ENCODE measurements around the gene CCNK. TPM values are rescaled to one million over a fixed set of nuclear protein-coding genes. Genes with fewer than 3 reads are reported as not detected.
A peak's percentile ranks its signal among the peaks of the same experiment; 100 is the strongest.

CCNK gene
- total and polyA plus RNA-seq, 8 donors: 43.2 to 52.5 (median 45.9) TPM

DNA sequence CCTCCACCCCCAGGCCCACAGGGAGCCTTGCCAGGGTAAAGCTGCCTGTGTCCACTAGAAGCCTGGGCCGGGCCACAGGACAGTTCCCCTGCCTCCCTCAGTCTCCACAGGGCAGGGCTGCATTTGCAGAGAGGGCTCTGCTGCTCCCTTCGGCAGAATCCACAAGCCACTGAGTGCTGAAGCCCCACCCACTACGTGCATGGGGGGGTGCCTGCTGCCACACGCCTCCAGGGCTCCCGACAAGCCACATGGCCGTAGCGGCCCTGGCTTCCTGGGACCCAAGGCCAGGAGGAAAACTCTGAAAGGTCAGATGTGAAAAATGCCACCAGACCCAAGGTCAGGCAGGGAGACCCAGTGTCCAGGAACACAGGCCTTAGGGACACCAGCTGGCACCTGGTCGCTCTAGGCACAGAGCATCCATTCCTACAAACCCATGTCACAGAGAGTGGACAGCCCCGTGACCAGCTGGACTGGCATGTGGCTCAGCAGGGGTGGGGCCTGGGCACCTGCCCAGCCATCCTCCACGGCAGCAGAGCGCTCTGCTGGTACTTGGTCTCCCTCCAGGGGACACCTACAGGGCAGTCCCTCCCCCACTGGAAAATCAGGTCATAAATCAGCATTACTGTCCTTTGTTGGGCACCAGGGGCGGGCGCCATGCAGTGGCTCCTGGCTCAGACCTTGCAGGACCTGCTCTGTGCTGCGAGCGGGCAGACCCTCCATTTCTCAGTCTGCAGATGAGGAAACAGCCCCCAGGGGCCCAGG, 79.9 kb downstream of the CCNK start:
- H3K27ac ChIP-seq: no peak overlapping the region
- TF ChIP-seq, protein P1, sequence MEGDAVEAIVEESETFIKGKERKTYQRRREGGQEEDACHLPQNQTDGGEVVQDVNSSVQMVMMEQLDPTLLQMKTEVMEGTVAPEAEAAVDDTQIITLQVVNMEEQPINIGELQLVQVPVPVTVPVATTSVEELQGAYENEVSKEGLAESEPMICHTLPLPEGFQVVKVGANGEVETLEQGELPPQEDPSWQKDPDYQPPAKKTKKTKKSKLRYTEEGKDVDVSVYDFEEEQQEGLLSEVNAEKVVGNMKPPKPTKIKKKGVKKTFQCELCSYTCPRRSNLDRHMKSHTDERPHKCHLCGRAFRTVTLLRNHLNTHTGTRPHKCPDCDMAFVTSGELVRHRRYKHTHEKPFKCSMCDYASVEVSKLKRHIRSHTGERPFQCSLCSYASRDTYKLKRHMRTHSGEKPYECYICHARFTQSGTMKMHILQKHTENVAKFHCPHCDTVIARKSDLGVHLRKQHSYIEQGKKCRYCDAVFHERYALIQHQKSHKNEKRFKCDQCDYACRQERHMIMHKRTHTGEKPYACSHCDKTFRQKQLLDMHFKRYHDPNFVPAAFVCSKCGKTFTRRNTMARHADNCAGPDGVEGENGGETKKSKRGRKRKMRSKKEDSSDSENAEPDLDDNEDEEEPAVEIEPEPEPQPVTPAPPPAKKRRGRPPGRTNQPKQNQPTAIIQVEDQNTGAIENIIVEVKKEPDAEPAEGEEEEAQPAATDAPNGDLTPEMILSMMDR (IDR thresholded peaks at IDR 0.05): no peak

DNA sequence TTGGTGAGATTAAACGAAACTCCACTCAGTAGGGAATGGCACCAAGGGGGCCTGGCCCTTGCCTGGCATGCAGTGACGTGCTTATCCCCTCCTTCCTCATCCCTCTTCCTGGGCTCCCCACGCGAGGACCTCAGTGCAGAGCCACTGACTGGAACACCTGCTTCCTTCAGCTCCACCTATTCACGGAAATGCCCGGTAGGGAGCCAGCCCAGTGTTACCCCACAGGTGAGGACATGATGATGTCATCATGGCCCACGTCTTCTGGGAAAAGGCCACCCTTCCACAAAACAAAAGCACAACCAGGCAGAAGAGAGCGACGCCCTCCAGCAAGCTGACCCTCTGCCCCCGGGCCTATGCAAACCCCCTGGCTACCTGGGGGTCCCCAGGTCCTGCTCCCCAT, 80.7 kb downstream of the CCNK start:
- no peak overlapping the region for H3K27ac ChIP-seq
- intact Hi-C loops (cut with DNase I): loop anchor here in 1 of 2 donors (10.0 kb wide), 1 partner anchor 63 kb away; no protein-coding TSS in a partner anchor
- H3K4me3 ChIP-seq: no peak overlapping the region
- H3K4me1 ChIP-seq: peaks cover 11 to 35% of the 10 kb centered on the region in 2 donors
- H3K9me3 ChIP-seq: no peaks in the 10 kb centered on the region
- ATAC-seq (no peak), DNase-seq (no peak)
- TF ChIP-seq, protein P1 (IDR thresholded peaks at IDR 0.05): no peak
- H3K27me3 ChIP-seq: no peaks in the 10 kb centered on the region
- H3K36me3 ChIP-seq: no peaks in the 10 kb centered on the region

More for the DNA sequence above, 79.9 kb downstream of the CCNK start:
- no peaks in the 10 kb centered on the region for H3K27me3 ChIP-seq
- intact Hi-C loops (cut with DNase I): loop anchor here in 1 of 2 donors (10.0 kb wide), 1 partner anchor 64 kb away; no protein-coding TSS in a partner anchor
- H3K4me3 ChIP-seq: no peak overlapping the region
- H3K36me3 ChIP-seq: no peaks in the 10 kb centered on the region
- H3K9me3 ChIP-seq: no peaks in the 10 kb centered on the region
- peak; percentile 29 for ATAC-seq
- no peak for DNase-seq
- H3K4me1 ChIP-seq: peaks cover 11 to 33% of the 10 kb centered on the region in 2 donors

Other genes starting within 250 kb of the CCNK start
- gene BCL11B, start 209.2 kb upstream of the CCNK start, total RNA-seq: 1 to 10 TPM; 1.4 to 2.4 TPM
- 1 to 10 TPM; 2.9 to 3.6 (median 3.3) TPM for gene BCL11B, start 209.2 kb upstream of the CCNK start, polyA plus RNA-seq (ENCODE audit: insufficient read length in 6 of 6)
- 10 to 100 TPM; 69.1 to 78.7 TPM for gene SETD3, start 550 bp upstream of the CCNK start, total RNA-seq
- gene SETD3, start 550 bp upstream of the CCNK start, polyA plus RNA-seq (ENCODE audit: insufficient read length in 6 of 6): 10 to 100 TPM; 36.3 to 45.4 (median 38.6) TPM
- 10 to 100 TPM; 16.4 to 19.0 TPM for gene CCDC85C, start 122.8 kb downstream of the CCNK start, total RNA-seq
- gene CCDC85C, start 122.8 kb downstream of the CCNK start, polyA plus RNA-seq (ENCODE audit: insufficient read length in 6 of 6): 10 to 100 TPM in 4 of 6 donors, 1 to 10 TPM in 2; 6.3 to 16.1 (median 12.0) TPM
- 1 to 10 TPM; 2.5 to 2.9 TPM for gene HHIPL1, start 163.7 kb downstream of the CCNK start, total RNA-seq
- gene HHIPL1, start 163.7 kb downstream of the CCNK start, polyA plus RNA-seq (ENCODE audit: insufficient read length in 6 of 6): 1 to 10 TPM; 2.2 to 3.1 (median 2.5) TPM
- gene CYP46A1, start 202.9 kb downstream of the CCNK start, total RNA-seq: 1 to 10 TPM; 1.2 to 1.5 TPM
- gene CYP46A1, start 202.9 kb downstream of the CCNK start, polyA plus RNA-seq (ENCODE audit: insufficient read length in 6 of 6): 1 to 10 TPM; 4.8 to 6.8 (median 5.7) TPM